Measurements from ENCODE around the gene ARL8A.
"Not testable (repeated sequence)": the region's sequence is repeated elsewhere in the genome, so short reads cannot be mapped to it uniquely, and the experiment has no call there.

ARL8A gene

GRCh38 chr1:202121006-202121405 is 23.5 kb downstream of the ARL8A start:
- DNase-seq (ENCODE audit: extremely low read depth in 1 of 2, low read depth in 1 of 2): no peak

- no peak for DNase-seq (ENCODE audit: extremely low read depth in 1 of 2, low read depth in 1 of 2)
Observed at GRCh38 chr1:202117898-202118371, 26.6 kb downstream of the ARL8A start.

GRCh38 chr1:202116287-202116686 is 28.2 kb downstream of the ARL8A start:
- no peak for DNase-seq (ENCODE audit: extremely low read depth in 1 of 2, low read depth in 1 of 2)

GRCh38 chr1:202113690-202114300 is 30.7 kb downstream of the ARL8A start:
- no peak for DNase-seq (ENCODE audit: extremely low read depth in 1 of 2, low read depth in 1 of 2)

- no peak for DNase-seq (ENCODE audit: extremely low read depth in 1 of 2, low read depth in 1 of 2)
Observed at GRCh38 chr1:202112859-202113689, 31.5 kb downstream of the ARL8A start.

GRCh38 chr1:202111589-202111988 is 32.9 kb downstream of the ARL8A start:
- not testable (repeated sequence) for DNase-seq (ENCODE audit: extremely low read depth in 1 of 2, low read depth in 1 of 2)

GRCh38 chr1:202110977-202111376 is 33.6 kb downstream of the ARL8A start:
- DNase-seq (ENCODE audit: extremely low read depth in 1 of 2, low read depth in 1 of 2): no peak

GRCh38 chr1:202107801-202108731 is 36.5 kb downstream of the ARL8A start:
- no peak for DNase-seq (ENCODE audit: extremely low read depth in 1 of 2, low read depth in 1 of 2)

- DNase-seq (ENCODE audit: extremely low read depth in 1 of 2, low read depth in 1 of 2): no peak
Observed at GRCh38 chr1:202107321-202107761, 37.2 kb downstream of the ARL8A start.

- DNase-seq (ENCODE audit: extremely low read depth in 1 of 2, low read depth in 1 of 2): no peak
Observed at GRCh38 chr1:202106340-202107254, 37.9 kb downstream of the ARL8A start.

- no peak for DNase-seq (ENCODE audit: extremely low read depth in 1 of 2, low read depth in 1 of 2)
Observed at GRCh38 chr1:202105571-202106339, 38.8 kb downstream of the ARL8A start.

- DNase-seq (ENCODE audit: extremely low read depth in 1 of 2, low read depth in 1 of 2): no peak
Observed at GRCh38 chr1:202104073-202104472, 40.5 kb downstream of the ARL8A start.

GRCh38 chr1:202101184-202101583 is 43.4 kb downstream of the ARL8A start:
- DNase-seq (ENCODE audit: extremely low read depth in 1 of 2, low read depth in 1 of 2): no peak

GRCh38 chr1:202093858-202094257 is 50.7 kb downstream of the ARL8A start:
- DNase-seq (ENCODE audit: extremely low read depth in 1 of 2, low read depth in 1 of 2): no peak

- DNase-seq (ENCODE audit: extremely low read depth in 1 of 2, low read depth in 1 of 2): no peak
Observed at GRCh38 chr1:202090994-202091393, 53.5 kb downstream of the ARL8A start.

- no peak for DNase-seq (ENCODE audit: extremely low read depth in 1 of 2, low read depth in 1 of 2)
Observed at GRCh38 chr1:202088206-202088605, 56.3 kb downstream of the ARL8A start.

- no peak for DNase-seq (ENCODE audit: extremely low read depth in 1 of 2, low read depth in 1 of 2)
Observed at GRCh38 chr1:202086579-202087350, 57.8 kb downstream of the ARL8A start.

GRCh38 chr1:202085682-202086373 is 58.7 kb downstream of the ARL8A start:
- no peak for DNase-seq (ENCODE audit: extremely low read depth in 1 of 2, low read depth in 1 of 2)
